Keratinocyte (primary cell): ENCODE measurements around the gene PLEKHH2.

Experiments used
- CTCF ChIP-seq, 3 experiments: IDR thresholded peaks in 1 of 3; conservative IDR thresholded peaks in 1 of 3; optimal IDR thresholded peaks in 1 of 3; 2 replicates in 2 of 3; 3 replicates in 1 of 3; pipeline versions ENCODE3 to v1.5.1; 2011; ENCODE audit warnings: low read length in 3 of 3, mild to moderate bottlenecking in 3 of 3, moderate library complexity in 2 of 3, control low read depth in 1 of 3, inconsistent platforms in 1 of 3; ENCODE audit not compliant: insufficient read depth in 2 of 3; ENCODE audit errors: extremely low read depth in 1 of 3
- EZH2 ChIP-seq: IDR thresholded peaks from one replicate; pipeline ENCODE4 v1.6.1; 2012; ENCODE audit warnings: inconsistent platforms, mild to moderate bottlenecking, low read length, moderate library complexity

DNA sequence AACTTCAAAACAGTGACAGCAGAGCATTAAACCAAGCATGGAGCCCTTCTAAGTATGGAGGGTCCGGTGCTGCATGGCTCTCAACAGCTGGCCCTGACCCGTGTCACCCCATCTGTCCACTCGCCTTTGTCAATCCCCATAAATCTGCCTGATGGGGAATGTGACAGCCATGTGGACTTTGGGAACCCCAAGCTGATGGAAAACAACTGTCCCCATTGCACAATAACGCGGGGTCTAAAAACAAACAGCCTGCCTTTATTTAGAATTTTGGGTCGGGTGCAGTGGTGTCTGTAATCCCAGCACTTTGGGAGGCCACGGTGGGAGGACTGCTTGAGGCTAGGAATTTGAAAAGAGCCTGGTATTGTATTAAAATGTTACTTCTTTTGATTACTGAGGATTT is 24.1 kb upstream of the PLEKHH2 start:
- TF ChIP-seq CTCF (optimal IDR thresholded peaks at IDR 0.05 in 1 of 3, IDR thresholded peaks at IDR 0.05 in 1 of 3, conservative IDR thresholded peaks at IDR 0.05 in 1 of 3; ENCODE audit: extremely low read depth in 1 of 3, insufficient read depth in 2 of 3, low read length in 3 of 3): no peak
- no peak for TF ChIP-seq EZH2
